HG03457 (cell line): ENCODE data around the gene NEURL1B.
"Not testable (repeated sequence)": the region's sequence is repeated elsewhere in the genome, so short reads cannot be mapped to it uniquely, and the experiment has no call there.

Experiments
- ATAC-seq: cut with Tn5 transposase; IDR thresholded peaks from one replicate; pipeline ENCODE4 v1.9.1; 2021; ENCODE audit warnings: moderate number of reproducible peaks; ENCODE audit not compliant: unreplicated experiment

NEURL1B gene

GRCh38 chr5:172656496-172656895 is 15.4 kb downstream of the NEURL1B start:
- not testable (repeated sequence) for ATAC-seq

- not testable (repeated sequence) for ATAC-seq
Measured at GRCh38 chr5:172657524-172658233, 16.6 kb downstream of the NEURL1B start.

GRCh38 chr5:172658391-172658790 is 17.3 kb downstream of the NEURL1B start:
- no peak for ATAC-seq

- ATAC-seq = no peak
Measured at GRCh38 chr5:172658961-172659501, 18.0 kb downstream of the NEURL1B start.

- no peak for ATAC-seq
Measured at GRCh38 chr5:172659570-172659908, 18.5 kb downstream of the NEURL1B start.

- no peak for ATAC-seq
Measured at GRCh38 chr5:172659909-172660628, 19.0 kb downstream of the NEURL1B start.

GRCh38 chr5:172660974-172661373 is 19.9 kb downstream of the NEURL1B start:
- ATAC-seq = no peak

GRCh38 chr5:172661526-172661925 is 20.5 kb downstream of the NEURL1B start:
- ATAC-seq = no peak

GRCh38 chr5:172662596-172662995 is 21.5 kb downstream of the NEURL1B start:
- no peak for ATAC-seq

- ATAC-seq = no peak
Measured at GRCh38 chr5:172664018-172664417, 23.0 kb downstream of the NEURL1B start.

GRCh38 chr5:172664681-172665541 is 23.8 kb downstream of the NEURL1B start:
- no peak for ATAC-seq

GRCh38 chr5:172666251-172666650 is 25.2 kb downstream of the NEURL1B start:
- no peak for ATAC-seq

GRCh38 chr5:172667786-172668593 is 26.9 kb downstream of the NEURL1B start:
- ATAC-seq = no peak

- no peak for ATAC-seq
Measured at GRCh38 chr5:172668594-172669071, 27.6 kb downstream of the NEURL1B start.

- no peak for ATAC-seq
Measured at GRCh38 chr5:172669386-172670004, 28.4 kb downstream of the NEURL1B start.

- no peak for ATAC-seq
Measured at GRCh38 chr5:172670005-172670402, 28.9 kb downstream of the NEURL1B start.

GRCh38 chr5:172670444-172670843 is 29.4 kb downstream of the NEURL1B start:
- no peak for ATAC-seq

- no peak for ATAC-seq
Measured at GRCh38 chr5:172671091-172671490, 30.0 kb downstream of the NEURL1B start.

GRCh38 chr5:172672681-172673080 is 31.6 kb downstream of the NEURL1B start:
- ATAC-seq = no peak

- no peak for ATAC-seq
Measured at GRCh38 chr5:172674155-172674554, 33.1 kb downstream of the NEURL1B start.
